T-cell (primary cell): ENCODE data around the gene TMEM30B. TPM values are rescaled to one million over a fixed set of nuclear protein-coding genes. Genes with fewer than 3 reads are reported as not detected.
"Not testable (repeated sequence)": the region's sequence is repeated elsewhere in the genome, so short reads cannot be mapped to it uniquely, and the experiment has no call there.

ENCODE experiments used
- ATAC-seq, 4 experiments: fragments of 200-7000 bp in 3 of 4; fragments of 150-1000 bp in 1 of 4; cut with Tn5 transposase; replicated peaks in 1 of 4; 1 replicate in 3 of 4; 2 replicates in 1 of 4; pipeline ENCODE4 v1.10.0; 2021; ENCODE audit warnings: moderate library complexity in 3 of 4, mild to moderate bottlenecking in 2 of 4, moderate number of reproducible peaks in 1 of 4
- CTCF ChIA-PET, 2 donors: fragments of 300-600 bp; sonication (Branson Sonifier 250); formaldehyde crosslinking; loops; one replicate each; lab custom pipeline; 2022; ENCODE audit warnings: antibody characterized with exemption in 2 of 2; lab: Charles Lee
- POLR2A ChIA-PET, 2 donors: fragments of 300-600 bp; sonication (Branson Sonifier 250); formaldehyde crosslinking; loops; one replicate each; lab custom pipeline; 2022; ENCODE audit warnings: antibody characterized with exemption in 2 of 2; lab: Charles Lee
- DNase-seq, 35 experiments: peaks; one replicate each; pipeline versions ENCODE4 v3.0.0 to v3.0.0-alpha.2; 2013 to 2023
- H3K27ac ChIP-seq: one replicate; pipeline ENCODE4 v1.5.1; 2013; ENCODE audit warnings: low read length
- H3K27me3 ChIP-seq, 2 experiments: replicated peaks in 1 of 2; 1 replicate in 1 of 2; 2 replicates in 1 of 2; pipeline versions ENCODE4 v1.6.1 to v1.7.0; 2013; ENCODE audit warnings: low read length in 1 of 2, mixed read lengths in 1 of 2; ENCODE audit not compliant: control insufficient read depth in 2 of 2, insufficient read depth in 2 of 2; ENCODE audit errors: extremely low read depth in 1 of 2
- H3K36me3 ChIP-seq, 2 donors: 1 replicate in 1 of 2; 2 replicates in 1 of 2; pipeline versions ENCODE4 v1.6.1 to v1.7.0; 2013; ENCODE audit warnings: low read length in 1 of 2; ENCODE audit not compliant: control insufficient read depth in 2 of 2, insufficient read depth in 1 of 2; ENCODE audit errors: extremely low read depth in 1 of 2
- H3K4me1 ChIP-seq, 2 experiments: 1 replicate in 1 of 2; 2 replicates in 1 of 2; pipeline versions ENCODE4 v1.6.1 to v1.7.0; 2013; ENCODE audit warnings: low read length in 2 of 2, mixed read lengths in 1 of 2; ENCODE audit not compliant: insufficient read depth in 2 of 2, control insufficient read depth in 1 of 2; ENCODE audit errors: extremely low read depth in 1 of 2
- H3K4me3 ChIP-seq, 2 donors: 1 replicate in 1 of 2; 2 replicates in 1 of 2; pipeline versions ENCODE4 v1.5.1 to v1.7.0; 2013; ENCODE audit warnings: mild to moderate bottlenecking in 2 of 2, low read length in 1 of 2, moderate library complexity in 1 of 2; ENCODE audit not compliant: control insufficient read depth in 1 of 2; ENCODE audit errors: extremely low read depth in 1 of 2
- H3K9me3 ChIP-seq: 2 replicates; pipeline ENCODE4 v1.7.0; 2013
- H3K27ac Mint-ChIP-seq, 2 donors: one replicate each; pipeline ENCODE4 v1.8.0; 2020 to 2021; ENCODE audit warnings: mild to moderate bottlenecking in 2 of 2, mixed read lengths in 2 of 2
- H3K27me3 Mint-ChIP-seq, 2 donors: one replicate each; pipeline ENCODE4 v1.8.0; 2021 to 2022; ENCODE audit warnings: mixed read lengths in 2 of 2
- H3K36me3 Mint-ChIP-seq: one replicate; pipeline ENCODE4 v1.8.0; 2021; ENCODE audit warnings: mixed read lengths
- H3K4me1 Mint-ChIP-seq, 3 donors: one replicate each; pipeline ENCODE4 v1.8.0; 2020 to 2022; ENCODE audit warnings: mixed read lengths in 3 of 3, mild to moderate bottlenecking in 1 of 3
- H3K4me3 Mint-ChIP-seq, 3 donors: one replicate each; pipeline ENCODE4 v1.8.0; 2020 to 2022; ENCODE audit warnings: mild to moderate bottlenecking in 3 of 3, mixed read lengths in 3 of 3, moderate library complexity in 3 of 3
- H3K9me3 Mint-ChIP-seq, 3 donors: one replicate each; pipeline ENCODE4 v1.8.0; 2020 to 2022; ENCODE audit warnings: mixed read lengths in 3 of 3
- WGBS: methylation state at CpG from one replicate; pipeline ENCODE4 v1.1.5; 2013; ENCODE audit warnings: missing lambda C conversion rate; ENCODE audit not compliant: insufficient coverage; 5-methylcytosine and 5-hydroxymethylcytosine counted together
- total RNA-seq, 35 experiments: library from RNA in 6 of 35; stranded (reverse) in 6 of 35; fragments of 120-200 nt in 1 of 35; gene quantifications; one replicate each; pipeline versions ENCODE4 v1.2.1 to v1.2.4 and lab custom pipeline; 2013 to 2026

TMEM30B gene
- total RNA-seq, 5 donors from 2014 or later (not counting 1 experiment from before 2014, with no cell fraction given) = 2.1 to 8.6 (median 2.9) TPM

GRCh38 chr14:61321385-61322010 is 40.4 kb upstream of the TMEM30B start, which contains the start of gene PRKCH:
Gene PRKCH, plus strand, starts transcription at chr14:61321579. Its CDS starts 523 bp downstream, at chr14:61322102.
- ATAC-seq (peak; percentile 80 to 84 (median 81)), DNase-seq (peak; percentile 66 to 90 (median 83))
- Histone ChIP-seq H3K4me3 (peak within 1 kb of the TSS; percentile 93 to 98), H3K9me3 (no peaks in the 10 kb centered on the region), H3K36me3 (no peaks in the 10 kb centered on the region), H3K27me3 (no peaks in the 10 kb centered on the region), H3K27ac (peak within 1 kb of the TSS; percentile 93), H3K4me1 (peaks cover 9 to 13% of the 10 kb centered on the region in 2 experiments)
- H3K4me1 Mint-ChIP-seq = peaks cover 25 to 28% (median 26%) of the 10 kb centered on the region in 3 donors
- H3K9me3 Mint-ChIP-seq = no peaks in the 10 kb centered on the region
- peaks cover 30% of the 10 kb centered on the region for H3K36me3 Mint-ChIP-seq
- peak within 1 kb of the TSS; percentile 98 to 99 (median 99) for H3K4me3 Mint-ChIP-seq
- H3K27me3 Mint-ChIP-seq = no peaks in the 10 kb centered on the region
- peak within 1 kb of the TSS; percentile 95 to 96 for H3K27ac Mint-ChIP-seq
- POLR2A ChIA-PET = interaction anchor here (0.6 to 4.2 kb wide), 6 partner anchors 11 to 241 kb away, joined by 3 to 59 read pairs (median 8); no protein-coding TSS in a partner anchor
- CTCF ChIA-PET = interaction anchor here (0.5 to 1.6 kb wide), 9 partner anchors 12 to 480 kb away, joined by 3 to 7 read pairs (median 3); no protein-coding TSS in a partner anchor
- WGBS = under 1% methylated on average over 64 of the region's 66 CpGs

DNA sequence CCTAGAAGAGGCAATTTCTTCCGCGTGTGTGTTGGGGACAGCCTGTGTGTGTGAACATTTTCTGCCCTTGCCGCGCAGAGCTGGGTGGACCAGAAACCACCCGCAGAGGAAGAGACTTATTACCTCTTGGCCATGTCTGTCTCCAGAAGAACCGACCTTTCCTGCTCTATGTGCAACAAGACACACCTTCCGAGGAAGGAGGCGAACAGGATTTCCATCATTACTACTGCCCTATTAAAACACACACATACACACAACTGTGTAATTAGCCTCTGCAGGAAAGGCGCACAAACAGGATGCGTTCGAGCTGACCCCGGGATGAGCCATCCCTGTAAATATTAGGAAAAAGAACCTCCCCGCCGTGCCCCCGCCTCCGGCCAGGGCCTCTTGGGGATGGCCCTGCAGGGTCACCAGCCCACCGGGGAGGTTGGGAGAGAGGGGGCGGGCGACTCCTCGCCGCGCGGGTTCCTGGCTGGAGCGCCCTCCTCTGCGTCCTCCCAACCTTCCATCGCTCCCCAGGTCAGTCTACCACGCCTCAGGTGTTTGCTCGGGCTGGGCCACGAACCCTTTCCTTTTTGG is 39.8 kb upstream of the TMEM30B start:
- peak overlapping the region in 2 of 3 donors; percentile 74 to 98 for H3K4me3 Mint-ChIP-seq
- Histone ChIP-seq H3K4me3 (peak overlapping the region; percentile 43 to 93), H3K4me1 (peaks cover 7 to 13% of the 10 kb centered on the region in 2 experiments), H3K9me3 (no peaks in the 10 kb centered on the region), H3K36me3 (no peaks in the 10 kb centered on the region), H3K27me3 (no peaks in the 10 kb centered on the region), H3K27ac (peak overlapping the region; percentile 59)
- no peaks in the 10 kb centered on the region for H3K27me3 Mint-ChIP-seq
- peak in 2 of 35 experiments; percentile 23 to 43 for DNase-seq
- ChIA-PET POLR2A (interaction anchor here (0.6 to 4.2 kb wide), 6 partner anchors 13 to 462 kb away, joined by 3 to 59 read pairs (median 4); no protein-coding TSS in a partner anchor), CTCF (interaction anchor here in 1 of 2 donors (0.6 to 1.6 kb wide), 6 partner anchors 12 to 481 kb away, joined by 3 to 7 read pairs (median 3); no protein-coding TSS in a partner anchor)
- H3K4me1 Mint-ChIP-seq = peaks cover 19 to 22% (median 20%) of the 10 kb centered on the region in 3 donors
- 55% methylated on average over 16 of the region's 29 CpGs for WGBS
- H3K27ac Mint-ChIP-seq = peak overlapping the region in 1 of 2 donors; percentile 72
- no peaks in the 10 kb centered on the region for H3K9me3 Mint-ChIP-seq
- peaks cover 25% of the 10 kb centered on the region for H3K36me3 Mint-ChIP-seq
- peak in 2 of 4 experiments; percentile 0 to 2 for ATAC-seq

DNA sequence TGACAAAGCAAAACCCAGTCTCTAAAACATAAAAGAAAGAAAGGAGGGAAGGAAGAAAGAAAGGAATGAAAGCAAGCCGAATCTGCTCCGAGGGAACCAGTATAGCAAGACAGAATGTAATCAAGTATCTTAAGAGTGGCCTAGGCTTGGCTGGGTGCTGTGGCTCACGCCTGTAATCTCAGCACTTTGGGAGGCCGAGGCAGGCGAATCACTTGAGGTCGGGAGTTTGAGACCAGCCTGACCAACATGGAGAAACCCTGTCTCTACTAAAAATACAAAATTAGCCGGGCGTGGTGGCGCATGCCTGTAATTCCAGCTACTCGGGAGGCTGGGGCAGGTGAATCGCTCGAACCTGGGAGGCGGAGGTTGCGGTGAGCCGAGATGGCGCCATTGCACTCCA is 39.0 kb upstream of the TMEM30B start:
- not testable (repeated sequence) for H3K27me3 Mint-ChIP-seq, H3K36me3 ChIP-seq, H3K9me3 ChIP-seq, DNase-seq, ATAC-seq, H3K27ac ChIP-seq, H3K9me3 Mint-ChIP-seq, H3K4me3 Mint-ChIP-seq, H3K27ac Mint-ChIP-seq, H3K27me3 ChIP-seq, H3K4me3 ChIP-seq
- ChIA-PET CTCF (interaction anchor here in 1 of 2 donors (1.7 kb wide), 1 partner anchor 24 kb away, joined by 3 read pairs; no protein-coding TSS in a partner anchor), POLR2A (interaction anchor here in 1 of 2 donors (4.2 kb wide), 1 partner anchor 13 kb away, joined by 59 read pairs; no protein-coding TSS in a partner anchor)
- Mint-ChIP-seq H3K4me1 (peaks cover 12 to 15% (median 13%) of the 10 kb centered on the region in 3 donors), H3K36me3 (peaks cover 21% of the 10 kb centered on the region)
- peaks cover 4 to 13% of the 10 kb centered on the region in 2 experiments for H3K4me1 ChIP-seq
- WGBS = 93% methylated on average over 11 of the region's 16 CpGs

GRCh38 chr14:61319706-61320105 is 38.6 kb upstream of the TMEM30B start:
- H3K36me3 Mint-ChIP-seq = peaks cover 22% of the 10 kb centered on the region
- DNase-seq = peak in 1 of 35 experiments; percentile 6
- POLR2A ChIA-PET = interaction anchor here in 1 of 2 donors (0.6 kb wide), 1 partner anchor 15 kb away, joined by 3 read pairs; no protein-coding TSS in a partner anchor
- H3K9me3 ChIP-seq = no peaks in the 10 kb centered on the region
- no peaks in the 10 kb centered on the region for H3K36me3 ChIP-seq
- H3K27me3 Mint-ChIP-seq = no peaks in the 10 kb centered on the region
- H3K4me3 ChIP-seq = no peak overlapping the region
- no peak overlapping the region for H3K27ac ChIP-seq
- 90% methylated on average over 3 of the region's 6 CpGs for WGBS
- H3K4me1 ChIP-seq = peaks cover under 1 to 12% of the 10 kb centered on the region in 2 experiments
- H3K4me3 Mint-ChIP-seq = no peak overlapping the region
- H3K9me3 Mint-ChIP-seq = peaks cover 1 to 5% (median 3%) of the 10 kb centered on the region in 3 donors
- no peak for ATAC-seq
- peaks cover 7 to 10% (median 8%) of the 10 kb centered on the region in 3 donors for H3K4me1 Mint-ChIP-seq
- no peak overlapping the region for H3K27ac Mint-ChIP-seq
- CTCF ChIA-PET = interaction anchor here in 1 of 2 donors (0.6 to 1.7 kb wide), 2 partner anchors 24 to 463 kb away, joined by 3 to 5 read pairs; no protein-coding TSS in a partner anchor
- H3K27me3 ChIP-seq = no peaks in the 10 kb centered on the region

GRCh38 chr14:61319086-61319485 is 37.9 kb upstream of the TMEM30B start:
- Mint-ChIP-seq H3K9me3 (peaks cover 4 to 12% (median 7%) of the 10 kb centered on the region in 3 donors), H3K4me1 (peaks cover 5 to 6% (median 6%) of the 10 kb centered on the region in 3 donors), H3K27me3 (no peaks in the 10 kb centered on the region), H3K27ac (no peak overlapping the region), H3K4me3 (no peak overlapping the region), H3K36me3 (peaks cover 24% of the 10 kb centered on the region)
- Histone ChIP-seq H3K27me3 (no peaks in the 10 kb centered on the region), H3K36me3 (no peaks in the 10 kb centered on the region), H3K4me3 (no peak overlapping the region), H3K9me3 (no peaks in the 10 kb centered on the region), H3K27ac (no peak overlapping the region), H3K4me1 (peaks cover 0 to 9% of the 10 kb centered on the region in 2 experiments)
- DNase-seq (no peak), ATAC-seq (no peak)
- 100% methylated on average over 2 of the region's 3 CpGs for WGBS
- POLR2A ChIA-PET = interaction anchor here in 1 of 2 donors (0.6 kb wide), 1 partner anchor 14 kb away, joined by 3 read pairs; no protein-coding TSS in a partner anchor
- CTCF ChIA-PET = interaction anchor here in 1 of 2 donors (0.6 to 1.7 kb wide), 2 partner anchors 25 to 463 kb away, joined by 3 to 5 read pairs; no protein-coding TSS in a partner anchor
